Lung (tissue), 12 donors: ENCODE results near the gene TMCC1. TPM values are rescaled to one million over a fixed set of nuclear protein-coding genes. Genes with fewer than 3 reads are reported as not detected.

Experiments
- ATAC-seq: fragments of 200-7000 bp; cut with Tn5 transposase; one replicate; pipeline ENCODE4 v1.9.1; 2020; ENCODE audit warnings: moderate number of reproducible peaks; ENCODE audit not compliant: insufficient read depth, low FRiP score
- DNase-seq, 3 donors: peaks; one replicate each; pipeline ENCODE4 v3.0.0-alpha.2; 2013 to 2017
- H3K27ac ChIP-seq, 2 donors: one replicate each; pipeline ENCODE4 v1.5.1; 2013; ENCODE audit warnings: mild to moderate bottlenecking in 2 of 2, moderate library complexity in 2 of 2, control low read depth in 1 of 2, inconsistent platforms in 1 of 2, low read depth in 1 of 2, low read length in 1 of 2
- H3K27me3 ChIP-seq, 3 donors: one replicate each; pipeline ENCODE4 v1.5.1; 2013; ENCODE audit warnings: low read length in 2 of 3; ENCODE audit not compliant: control insufficient read depth in 3 of 3, insufficient read depth in 3 of 3
- H3K36me3 ChIP-seq, 4 donors: one replicate each; pipeline ENCODE4 v1.5.1; 2013; ENCODE audit warnings: low read length in 4 of 4, mild to moderate bottlenecking in 1 of 4, moderate library complexity in 1 of 4; ENCODE audit not compliant: control insufficient read depth in 4 of 4, insufficient read depth in 4 of 4
- H3K4me1 ChIP-seq, 5 donors: one replicate each; pipeline ENCODE4 v1.5.1; 2013; ENCODE audit warnings: low read length in 5 of 5, mild to moderate bottlenecking in 2 of 5, moderate library complexity in 1 of 5; ENCODE audit not compliant: control insufficient read depth in 5 of 5, insufficient read depth in 5 of 5
- H3K4me3 ChIP-seq: one replicate; pipeline ENCODE4 v1.5.1; 2013; ENCODE audit warnings: mild to moderate bottlenecking, control low read depth, moderate library complexity
- H3K9ac ChIP-seq, 2 donors: one replicate each; pipeline ENCODE4 v1.5.1; 2013; ENCODE audit warnings: low read length in 2 of 2, control low read depth in 1 of 2; ENCODE audit not compliant: insufficient read depth in 1 of 2
- H3K9me3 ChIP-seq, 4 donors: one replicate each; pipeline ENCODE4 v1.5.1; 2013; ENCODE audit warnings: low read length in 3 of 4, mild to moderate bottlenecking in 1 of 4, moderate library complexity in 1 of 4; ENCODE audit not compliant: control insufficient read depth in 4 of 4, insufficient read depth in 3 of 4
- CTCF ChIP-seq: IDR thresholded peaks from 2 replicates; pipeline ENCODE4 v1.5.1; 2012; ENCODE audit warnings: mild to moderate bottlenecking; ENCODE audit errors: control extremely low read depth, extremely low read depth
- WGBS, 2 donors: extraction: QIAGEN DNeasy Blood & Tissue Kit; methylation state at CpG; one replicate each; pipeline ENCODE4 v1.1.7; 2013; 5-methylcytosine and 5-hydroxymethylcytosine counted together
- polyA plus RNA-seq, 2 donors: library from polyadenylated mRNA; stranded (reverse); fragments of 200-250 nt; gene quantifications; one replicate each; pipeline ENCODE4 v1.2.1, GENCODE V29; 2013
- total RNA-seq, 2 donors: library from RNA; depleted of rRNA in 1 of 2; stranded (reverse); fragments of >200 nt in 1 of 2; gene quantifications; one replicate each; pipeline ENCODE4 v1.2.1, GENCODE V29; 2014 to 2021
- donor health status: control.
- donor health status: control.
- donor health status: Bipolar disorder and iron deficiency.
- donor health status: healthy.
- donor health status: DM: yes; HTN: yes; CAD: no.

The TMCC1 gene
- total and polyA plus RNA-seq, 4 donors: 8.7 to 39.4 (median 22.8) TPM

- no peak overlapping the region for H3K4me3 ChIP-seq
- no peak overlapping the region for H3K27ac ChIP-seq
- peaks cover 0 to 20% (median 0%) of the 10 kb centered on the region in 5 donors for H3K4me1 ChIP-seq
- H3K9me3 ChIP-seq: no peaks in the 10 kb centered on the region
- ATAC-seq (no peak), DNase-seq (peak in 2 of 3 donors; percentile 46 to 56)
- peaks cover 0 to 11% (median 9%) of the 10 kb centered on the region in 4 donors for H3K36me3 ChIP-seq
- H3K27me3 ChIP-seq: no peaks in the 10 kb centered on the region
- 58 to 63% methylated on average over 5 of the region's 5 CpGs for WGBS, 2 donors
- no peak overlapping the region for H3K9ac ChIP-seq
- no peak for TF ChIP-seq CTCF
These were observed 219.4 kb downstream of the TMCC1 start for GRCh38 chr3:129673897-129674797.

- WGBS, 2 donors: 30 to 32% methylated on average over 2 of the region's 2 CpGs
- H3K9ac ChIP-seq: no peak overlapping the region
- H3K4me3 ChIP-seq: no peak overlapping the region
- no peaks in the 10 kb centered on the region for H3K27me3 ChIP-seq
- DNase-seq: no peak
- H3K36me3 ChIP-seq: peaks cover 0 to 14% (median 9%) of the 10 kb centered on the region in 4 donors
- H3K9me3 ChIP-seq: no peaks in the 10 kb centered on the region
- H3K4me1 ChIP-seq: peaks cover 0 to 20% (median 0%) of the 10 kb centered on the region in 5 donors
- H3K27ac ChIP-seq: no peak overlapping the region
- no peak for TF ChIP-seq CTCF
- no peak for ATAC-seq
These were observed 220.5 kb downstream of the TMCC1 start for GRCh38 chr3:129673012-129673411.

GRCh38 chr3:129672412-129672811 lies 221.1 kb downstream of the TMCC1 start:
- no peak for TF ChIP-seq CTCF
- H3K27ac ChIP-seq: no peak overlapping the region
- no peaks in the 10 kb centered on the region for H3K9me3 ChIP-seq
- H3K4me3 ChIP-seq: no peak overlapping the region
- WGBS, 2 donors: 97 to 100% methylated on average over 1 of the region's 1 CpG
- ATAC-seq (no peak), DNase-seq (no peak)
- H3K36me3 ChIP-seq: peaks cover 0 to 14% (median 9%) of the 10 kb centered on the region in 4 donors
- H3K9ac ChIP-seq: no peak overlapping the region
- H3K4me1 ChIP-seq: peaks cover 0 to 20% (median 0%) of the 10 kb centered on the region in 5 donors
- no peaks in the 10 kb centered on the region for H3K27me3 ChIP-seq
